Measurements from ENCODE around the gene KLHL29. TPM values are rescaled to one million over a fixed set of nuclear protein-coding genes. Genes with fewer than 3 reads are reported as not detected.

The KLHL29 gene
- polyA plus RNA-seq, 2 donors, result 2.1 to 3.8 TPM

DNA sequence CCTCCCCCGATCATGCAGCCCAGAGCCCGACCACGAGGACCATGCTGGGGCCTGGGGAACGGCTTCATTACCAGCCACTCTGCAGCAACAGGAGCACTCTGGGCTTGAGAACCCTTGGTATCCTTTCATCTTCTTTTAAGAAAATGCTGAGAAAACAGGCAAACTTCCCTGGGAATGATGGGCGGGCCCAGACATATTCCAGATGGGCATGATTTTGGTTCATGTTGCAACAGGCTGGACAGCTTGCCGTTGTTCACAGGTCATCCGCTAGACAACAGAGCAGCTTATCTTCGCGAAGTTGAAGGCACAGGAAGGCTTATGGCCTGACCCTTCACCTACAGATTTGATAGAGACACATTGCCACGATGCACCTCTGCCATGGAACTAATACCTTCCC lies 121.0 kb downstream of the KLHL29 start:
- Histone ChIP-seq H3K36me3 (ENCODE audit: control insufficient read depth in 2 of 2, insufficient read depth in 2 of 2, low read length in 1 of 2) (no peaks in the 10 kb centered on the region), H3K9me3 (ENCODE audit: control insufficient read depth in 2 of 2, insufficient read depth in 1 of 2, low read depth in 1 of 2, low read length in 1 of 2) (no peaks in the 10 kb centered on the region), H3K4me1 (ENCODE audit: control insufficient read depth in 2 of 2, insufficient read depth in 2 of 2, low read length in 1 of 2) (peaks cover 7 to 14% of the 10 kb centered on the region in 2 donors), H3K27ac (ENCODE audit: low read depth in 2 of 2, low read length in 1 of 2) (no peak overlapping the region), H3K27me3 (ENCODE audit: control insufficient read depth in 1 of 2, insufficient read depth in 2 of 2, low read length in 2 of 2) (no peaks in the 10 kb centered on the region), H3K4me3 (ENCODE audit: low read depth in 1 of 2, low read length in 2 of 2) (no peak overlapping the region)
- WGBS, 2 donors, result 46 to 71% methylated on average over 10 of the region's 10 CpGs

GRCh38 chr2:23506531-23507266 lies 121.7 kb downstream of the KLHL29 start:
- Histone ChIP-seq H3K9me3 (ENCODE audit: control insufficient read depth in 2 of 2, insufficient read depth in 1 of 2, low read depth in 1 of 2, low read length in 1 of 2) (no peaks in the 10 kb centered on the region), H3K4me3 (ENCODE audit: low read depth in 1 of 2, low read length in 2 of 2) (no peak overlapping the region), H3K27me3 (ENCODE audit: control insufficient read depth in 1 of 2, insufficient read depth in 2 of 2, low read length in 2 of 2) (no peaks in the 10 kb centered on the region), H3K27ac (ENCODE audit: low read depth in 2 of 2, low read length in 1 of 2) (no peak overlapping the region), H3K36me3 (ENCODE audit: control insufficient read depth in 2 of 2, insufficient read depth in 2 of 2, low read length in 1 of 2) (no peaks in the 10 kb centered on the region), H3K4me1 (ENCODE audit: control insufficient read depth in 2 of 2, insufficient read depth in 2 of 2, low read length in 1 of 2) (peaks cover 7 to 14% of the 10 kb centered on the region in 2 donors)
- WGBS, 2 donors, result 53 to 63% methylated on average over 9 of the region's 9 CpGs

- Histone ChIP-seq H3K9me3 (ENCODE audit: control insufficient read depth in 2 of 2, insufficient read depth in 1 of 2, low read depth in 1 of 2, low read length in 1 of 2) (no peaks in the 10 kb centered on the region), H3K4me3 (ENCODE audit: low read depth in 1 of 2, low read length in 2 of 2) (no peak overlapping the region), H3K27me3 (ENCODE audit: control insufficient read depth in 1 of 2, insufficient read depth in 2 of 2, low read length in 2 of 2) (no peaks in the 10 kb centered on the region), H3K27ac (ENCODE audit: low read depth in 2 of 2, low read length in 1 of 2) (no peak overlapping the region), H3K4me1 (ENCODE audit: control insufficient read depth in 2 of 2, insufficient read depth in 2 of 2, low read length in 1 of 2) (peaks cover 7 to 14% of the 10 kb centered on the region in 2 donors), H3K36me3 (ENCODE audit: control insufficient read depth in 2 of 2, insufficient read depth in 2 of 2, low read length in 1 of 2) (no peaks in the 10 kb centered on the region)
- WGBS, 2 donors, result 84 to 92% methylated on average over 15 of the region's 15 CpGs
Measured at GRCh38 chr2:23507267-23508065, 122.5 kb downstream of the KLHL29 start.

- Histone ChIP-seq H3K4me1 (ENCODE audit: control insufficient read depth in 2 of 2, insufficient read depth in 2 of 2, low read length in 1 of 2) (peaks cover 7 to 17% of the 10 kb centered on the region in 2 donors), H3K4me3 (ENCODE audit: low read depth in 1 of 2, low read length in 2 of 2) (no peak overlapping the region), H3K9me3 (ENCODE audit: control insufficient read depth in 2 of 2, insufficient read depth in 1 of 2, low read depth in 1 of 2, low read length in 1 of 2) (no peaks in the 10 kb centered on the region), H3K27me3 (ENCODE audit: control insufficient read depth in 1 of 2, insufficient read depth in 2 of 2, low read length in 2 of 2) (no peaks in the 10 kb centered on the region), H3K36me3 (ENCODE audit: control insufficient read depth in 2 of 2, insufficient read depth in 2 of 2, low read length in 1 of 2) (no peaks in the 10 kb centered on the region), H3K27ac (ENCODE audit: low read depth in 2 of 2, low read length in 1 of 2) (no peak overlapping the region)
- WGBS, 2 donors, result 45 to 79% methylated on average over 3 of the region's 3 CpGs
Measured at GRCh38 chr2:23508066-23508390, 123.0 kb downstream of the KLHL29 start.

DNA sequence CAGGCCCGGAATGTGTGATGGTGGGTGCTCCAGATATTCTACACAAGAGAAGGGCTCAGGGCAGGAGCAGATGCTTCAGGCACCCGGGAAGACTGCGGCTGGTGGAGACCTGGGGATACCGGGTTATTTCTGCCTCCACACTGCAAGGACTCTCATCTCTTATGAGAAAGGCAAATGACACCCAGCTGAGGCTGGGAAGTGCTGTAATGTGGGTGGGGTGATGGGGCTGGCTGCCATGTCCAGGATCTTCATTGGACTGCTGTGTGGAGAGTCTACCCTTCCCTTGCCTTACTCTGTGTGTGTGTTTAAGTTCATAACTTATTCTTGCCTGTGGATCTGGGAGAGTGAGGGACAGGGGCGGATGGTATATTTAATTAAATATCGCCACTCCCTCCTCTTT lies 124.1 kb downstream of the KLHL29 start:
- Histone ChIP-seq H3K9me3 (ENCODE audit: control insufficient read depth in 2 of 2, insufficient read depth in 1 of 2, low read depth in 1 of 2, low read length in 1 of 2) (no peaks in the 10 kb centered on the region), H3K4me1 (ENCODE audit: control insufficient read depth in 2 of 2, insufficient read depth in 2 of 2, low read length in 1 of 2) (peaks cover 9 to 15% of the 10 kb centered on the region in 2 donors), H3K27me3 (ENCODE audit: control insufficient read depth in 1 of 2, insufficient read depth in 2 of 2, low read length in 2 of 2) (no peaks in the 10 kb centered on the region), H3K4me3 (ENCODE audit: low read depth in 1 of 2, low read length in 2 of 2) (no peak overlapping the region), H3K27ac (ENCODE audit: low read depth in 2 of 2, low read length in 1 of 2) (no peak overlapping the region), H3K36me3 (ENCODE audit: control insufficient read depth in 2 of 2, insufficient read depth in 2 of 2, low read length in 1 of 2) (no peaks in the 10 kb centered on the region)
- 90 to 91% methylated on average over 6 of the region's 6 CpGs for WGBS, 2 donors

DNA sequence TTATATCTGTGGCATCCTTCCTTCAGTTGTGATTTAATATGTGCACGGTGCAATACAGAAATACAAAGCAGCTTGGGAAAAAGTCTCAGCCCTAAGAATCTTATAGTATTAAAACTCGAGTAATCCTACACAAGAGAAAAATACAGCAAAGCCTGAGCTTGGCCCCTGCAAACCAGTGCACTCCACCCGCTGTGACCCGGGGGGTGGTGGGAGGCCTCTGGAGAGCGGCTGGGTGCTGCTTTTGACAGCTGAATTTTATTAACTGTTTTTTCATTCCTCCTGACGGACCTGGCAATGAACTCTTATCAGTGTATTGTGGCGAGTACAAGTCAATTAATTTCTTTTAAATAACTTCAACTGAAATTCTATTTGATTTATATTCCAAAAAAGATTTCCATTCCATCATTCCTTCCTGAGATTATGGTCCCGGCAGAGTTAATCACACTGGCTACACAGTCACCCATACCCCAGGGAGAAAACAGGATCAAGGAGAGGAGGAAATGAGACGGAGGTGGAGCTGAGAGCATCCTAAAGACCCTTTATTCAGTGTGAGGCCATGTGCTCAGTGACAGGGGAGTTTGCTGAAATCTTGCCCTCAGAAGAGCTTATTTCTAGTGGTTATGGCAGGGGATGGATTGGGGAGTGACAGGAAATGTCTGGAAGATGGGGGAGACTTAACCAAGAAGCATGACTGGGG lies 124.8 kb downstream of the KLHL29 start:
- H3K9me3 ChIP-seq (ENCODE audit: control insufficient read depth in 2 of 2, insufficient read depth in 1 of 2, low read depth in 1 of 2, low read length in 1 of 2), result no peaks in the 10 kb centered on the region
- H3K36me3 ChIP-seq (ENCODE audit: control insufficient read depth in 2 of 2, insufficient read depth in 2 of 2, low read length in 1 of 2), result no peaks in the 10 kb centered on the region
- H3K27me3 ChIP-seq (ENCODE audit: control insufficient read depth in 1 of 2, insufficient read depth in 2 of 2, low read length in 2 of 2), result no peaks in the 10 kb centered on the region
- peaks cover 12 to 15% of the 10 kb centered on the region in 2 donors for H3K4me1 ChIP-seq (ENCODE audit: control insufficient read depth in 2 of 2, insufficient read depth in 2 of 2, low read length in 1 of 2)
- 64 to 70% methylated on average over 9 of the region's 9 CpGs for WGBS, 2 donors
- no peak overlapping the region for H3K27ac ChIP-seq (ENCODE audit: low read depth in 2 of 2, low read length in 1 of 2)
- H3K4me3 ChIP-seq (ENCODE audit: low read depth in 1 of 2, low read length in 2 of 2), result no peak overlapping the region

DNA sequence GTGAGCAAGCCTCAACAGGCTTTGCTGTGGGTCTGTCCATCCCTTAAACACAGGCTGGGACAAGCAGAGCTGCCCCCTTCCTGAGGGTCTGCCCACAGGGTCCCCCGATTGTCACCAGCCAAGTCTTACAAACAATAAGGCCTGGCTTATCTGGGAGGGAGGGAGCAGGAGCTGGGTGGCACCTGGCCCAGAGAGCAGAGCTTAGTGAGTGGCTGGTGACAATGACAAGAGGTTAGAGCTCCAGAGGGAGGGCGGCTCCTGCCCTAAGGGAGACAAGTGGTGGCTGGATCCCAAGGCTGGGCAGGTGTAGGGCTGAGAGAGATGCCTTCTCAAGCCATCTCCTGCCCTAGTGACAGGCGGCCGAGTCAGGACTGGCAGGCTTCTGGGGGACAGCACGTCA lies 125.5 kb downstream of the KLHL29 start:
- no peaks in the 10 kb centered on the region for H3K9me3 ChIP-seq (ENCODE audit: control insufficient read depth in 2 of 2, insufficient read depth in 1 of 2, low read depth in 1 of 2, low read length in 1 of 2)
- no peaks in the 10 kb centered on the region for H3K36me3 ChIP-seq (ENCODE audit: control insufficient read depth in 2 of 2, insufficient read depth in 2 of 2, low read length in 1 of 2)
- WGBS, 2 donors, result 70 to 80% methylated on average over 5 of the region's 5 CpGs
- no peak overlapping the region for H3K4me3 ChIP-seq (ENCODE audit: low read depth in 1 of 2, low read length in 2 of 2)
- H3K27me3 ChIP-seq (ENCODE audit: control insufficient read depth in 1 of 2, insufficient read depth in 2 of 2, low read length in 2 of 2), result no peaks in the 10 kb centered on the region
- peaks cover 9 to 15% of the 10 kb centered on the region in 2 donors for H3K4me1 ChIP-seq (ENCODE audit: control insufficient read depth in 2 of 2, insufficient read depth in 2 of 2, low read length in 1 of 2)
- no peak overlapping the region for H3K27ac ChIP-seq (ENCODE audit: low read depth in 2 of 2, low read length in 1 of 2)

- no peak overlapping the region for H3K4me3 ChIP-seq (ENCODE audit: low read depth in 1 of 2, low read length in 2 of 2)
- no peaks in the 10 kb centered on the region for H3K36me3 ChIP-seq (ENCODE audit: control insufficient read depth in 2 of 2, insufficient read depth in 2 of 2, low read length in 1 of 2)
- peaks cover 5 to 8% of the 10 kb centered on the region in 2 donors for H3K4me1 ChIP-seq (ENCODE audit: control insufficient read depth in 2 of 2, insufficient read depth in 2 of 2, low read length in 1 of 2)
- H3K27ac ChIP-seq (ENCODE audit: low read depth in 2 of 2, low read length in 1 of 2), result no peak overlapping the region
- no peaks in the 10 kb centered on the region for H3K9me3 ChIP-seq (ENCODE audit: control insufficient read depth in 2 of 2, insufficient read depth in 1 of 2, low read depth in 1 of 2, low read length in 1 of 2)
- 80 to 87% methylated on average over 8 of the region's 8 CpGs for WGBS, 2 donors
- H3K27me3 ChIP-seq (ENCODE audit: control insufficient read depth in 1 of 2, insufficient read depth in 2 of 2, low read length in 2 of 2), result no peaks in the 10 kb centered on the region
Measured at GRCh38 chr2:23512778-23513177, 127.8 kb downstream of the KLHL29 start.

- no peak overlapping the region for H3K4me3 ChIP-seq (ENCODE audit: low read depth in 1 of 2, low read length in 2 of 2)
- no peaks in the 10 kb centered on the region for H3K9me3 ChIP-seq (ENCODE audit: control insufficient read depth in 2 of 2, insufficient read depth in 1 of 2, low read depth in 1 of 2, low read length in 1 of 2)
- 48 to 58% methylated on average over 15 of the region's 15 CpGs for WGBS, 2 donors
- peak overlapping the region in 1 of 2 donors; percentile 61 for H3K27ac ChIP-seq (ENCODE audit: low read depth in 2 of 2, low read length in 1 of 2)
- no peaks in the 10 kb centered on the region for H3K27me3 ChIP-seq (ENCODE audit: control insufficient read depth in 1 of 2, insufficient read depth in 2 of 2, low read length in 2 of 2)
- no peaks in the 10 kb centered on the region for H3K36me3 ChIP-seq (ENCODE audit: control insufficient read depth in 2 of 2, insufficient read depth in 2 of 2, low read length in 1 of 2)
- peaks cover 5 to 8% of the 10 kb centered on the region in 2 donors for H3K4me1 ChIP-seq (ENCODE audit: control insufficient read depth in 2 of 2, insufficient read depth in 2 of 2, low read length in 1 of 2)
Measured at GRCh38 chr2:23513245-23513871, 128.4 kb downstream of the KLHL29 start.
